Nephron (organoid): ENCODE data around the gene SDHC.
"Not testable (repeated sequence)": the region's sequence is repeated elsewhere in the genome, so short reads cannot be mapped to it uniquely, and the experiment has no call there.

Source experiments
- H3K27ac Mint-ChIP-seq, 3 experiments: 2 replicates each; pipeline ENCODE4 v1.8.0; 2020; ENCODE audit warnings: mixed read lengths in 3 of 3, mild to moderate bottlenecking in 2 of 3, moderate library complexity in 1 of 3
- H3K27me3 Mint-ChIP-seq: 2 replicates; pipeline ENCODE4 v1.8.0; 2021; ENCODE audit warnings: low read depth, mild to moderate bottlenecking, moderate library complexity, mixed read lengths
- H3K36me3 Mint-ChIP-seq: 2 replicates; pipeline ENCODE4 v1.8.0; 2020; ENCODE audit warnings: low read depth, mixed read lengths
- H3K4me1 Mint-ChIP-seq: 2 replicates; pipeline ENCODE4 v1.8.0; 2020; ENCODE audit warnings: mixed read lengths
- H3K4me3 Mint-ChIP-seq, 3 experiments: 2 replicates each; pipeline ENCODE4 v1.8.0; 2020; ENCODE audit warnings: mild to moderate bottlenecking in 3 of 3, mixed read lengths in 3 of 3, moderate library complexity in 2 of 3
- H3K9me3 Mint-ChIP-seq: 2 replicates; pipeline ENCODE4 v1.8.0; 2020; ENCODE audit warnings: mixed read lengths
- CTCF ChIP-seq, 3 experiments: fragments of 200-600 bp; sonication (generic); IDR thresholded peaks; one replicate each; pipeline ENCODE4 v1.5.0; 2021; ENCODE audit warnings: antibody characterized with exemption in 3 of 3; ENCODE audit not compliant: unreplicated experiment in 3 of 3

The SDHC gene

DNA sequence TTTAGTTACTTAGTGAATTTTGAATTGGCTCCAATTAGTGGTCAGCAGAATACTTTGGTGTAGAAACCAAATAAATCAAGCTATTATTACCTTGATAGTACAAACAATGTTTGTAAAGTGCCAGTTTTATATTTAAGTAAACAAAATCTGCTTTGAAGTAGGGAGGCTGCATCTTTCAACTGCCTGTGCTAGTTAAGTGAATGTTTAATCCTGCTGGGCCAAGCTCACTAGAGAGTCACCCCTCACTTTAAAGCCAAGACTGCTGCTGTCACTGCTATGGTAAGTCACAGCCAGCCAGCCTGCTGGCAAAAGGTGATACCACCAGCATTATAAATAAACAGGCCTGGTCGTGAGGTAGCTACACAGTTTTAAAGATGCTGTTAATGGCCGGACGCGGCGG, 63.8 kb downstream of the SDHC start:
- no peaks in the 10 kb centered on the region for H3K4me1 Mint-ChIP-seq
- H3K9me3 Mint-ChIP-seq, result no peaks in the 10 kb centered on the region
- H3K27me3 Mint-ChIP-seq, result peaks cover 4% of the 10 kb centered on the region
- H3K27ac Mint-ChIP-seq, result no peak overlapping the region
- no peak for TF ChIP-seq CTCF (IDR thresholded peaks at IDR 0.05; ENCODE audit: unreplicated experiment in 3 of 3)
- no peak overlapping the region for H3K4me3 Mint-ChIP-seq
- H3K36me3 Mint-ChIP-seq, result no peaks in the 10 kb centered on the region

DNA sequence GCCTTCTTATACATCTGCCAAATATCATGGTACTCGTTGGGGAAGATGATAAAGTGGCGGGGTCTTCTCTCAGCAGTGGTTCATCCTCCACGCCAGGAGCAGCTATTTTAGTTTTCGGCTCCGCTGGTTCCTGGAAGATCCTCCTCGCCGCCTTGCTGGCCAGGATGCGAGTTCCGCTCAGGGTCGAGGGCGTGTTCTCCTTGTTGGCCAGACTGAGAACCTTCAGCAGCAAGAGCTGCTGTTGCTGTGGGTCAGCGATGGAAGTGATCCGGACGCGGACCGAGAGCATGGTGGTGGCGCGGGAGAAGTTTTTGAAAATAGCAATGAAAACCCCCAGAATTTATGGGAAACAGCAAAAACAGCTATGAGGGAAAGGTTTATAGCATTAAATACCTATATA, 64.9 kb downstream of the SDHC start:
- Mint-ChIP-seq H3K27ac (peak overlapping the region; percentile 40 to 52 (median 49)), H3K27me3 (peaks cover 4% of the 10 kb centered on the region), H3K36me3 (no peaks in the 10 kb centered on the region), H3K4me1 (no peaks in the 10 kb centered on the region), H3K4me3 (peak overlapping the region; percentile 83 to 85 (median 84)), H3K9me3 (no peaks in the 10 kb centered on the region)
- TF ChIP-seq CTCF (IDR thresholded peaks at IDR 0.05; ENCODE audit: unreplicated experiment in 3 of 3), result no peak

DNA sequence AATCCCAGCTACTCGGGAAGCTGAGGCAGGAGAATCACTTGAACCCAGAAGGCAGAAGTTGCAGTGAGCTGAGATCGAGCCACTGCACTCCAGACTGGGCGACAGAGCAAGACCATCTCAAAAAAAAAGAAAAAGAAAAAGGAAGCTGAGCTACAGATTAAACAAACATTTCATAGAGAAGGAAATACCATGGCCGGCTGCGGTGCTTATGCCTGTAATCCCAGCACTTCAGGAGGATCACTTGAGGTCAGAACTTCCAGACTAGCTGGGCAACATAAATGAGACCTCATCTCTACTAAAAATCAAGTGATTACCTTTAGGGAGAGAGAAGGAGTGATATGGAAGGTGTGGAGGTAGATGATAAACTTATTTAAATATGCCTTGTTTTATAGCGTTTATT, 67.5 kb downstream of the SDHC start:
- H3K36me3 Mint-ChIP-seq, result no peaks in the 10 kb centered on the region

DNA sequence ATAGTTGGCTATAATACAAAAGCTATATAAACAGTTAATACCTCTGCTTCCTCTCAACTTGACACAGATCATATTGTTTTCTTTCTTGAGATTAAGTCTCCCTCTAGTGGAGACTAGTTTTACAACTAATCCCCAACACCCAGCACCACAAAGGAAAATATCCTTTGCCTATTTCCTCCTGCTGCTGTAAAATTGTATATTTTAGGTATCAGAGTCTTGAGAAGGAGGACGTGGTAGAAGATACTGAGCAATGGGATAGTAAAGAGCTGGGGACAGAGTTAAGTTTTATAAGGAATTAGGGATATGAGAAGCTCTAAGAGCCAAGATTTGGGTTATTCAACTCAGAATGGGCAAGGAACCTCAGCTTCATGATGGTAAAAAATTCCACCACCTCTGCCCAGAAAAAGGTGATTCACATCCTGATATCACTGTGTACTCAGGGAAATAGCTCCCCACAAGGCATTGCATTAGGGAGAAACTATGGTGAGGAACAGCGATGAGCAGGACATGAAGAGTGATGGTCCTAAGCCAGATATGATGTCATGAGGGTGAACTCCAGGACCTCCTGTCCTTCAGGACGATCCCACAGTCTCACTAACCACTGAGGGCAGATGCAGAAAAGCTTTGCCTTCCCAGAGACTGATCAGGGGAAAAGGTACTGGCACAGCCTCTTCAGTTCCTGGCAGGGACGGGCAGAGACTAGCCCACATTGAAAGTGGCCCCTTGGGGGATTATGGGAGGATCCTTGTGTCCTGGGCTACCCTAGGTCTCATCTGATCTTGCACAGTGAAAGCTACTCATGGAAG, 68.2 kb downstream of the SDHC start:
- Mint-ChIP-seq H3K36me3 (no peaks in the 10 kb centered on the region), H3K9me3 (no peaks in the 10 kb centered on the region)

More for the DNA sequence above, 67.5 kb downstream of the SDHC start:
- no peak for TF ChIP-seq CTCF (IDR thresholded peaks at IDR 0.05; ENCODE audit: unreplicated experiment in 3 of 3)
- H3K27me3 Mint-ChIP-seq, result peaks cover 4% of the 10 kb centered on the region
- H3K4me3 Mint-ChIP-seq, result no peak overlapping the region
- H3K27ac Mint-ChIP-seq, result no peak overlapping the region
- H3K4me1 Mint-ChIP-seq, result no peaks in the 10 kb centered on the region
- no peaks in the 10 kb centered on the region for H3K9me3 Mint-ChIP-seq

DNA sequence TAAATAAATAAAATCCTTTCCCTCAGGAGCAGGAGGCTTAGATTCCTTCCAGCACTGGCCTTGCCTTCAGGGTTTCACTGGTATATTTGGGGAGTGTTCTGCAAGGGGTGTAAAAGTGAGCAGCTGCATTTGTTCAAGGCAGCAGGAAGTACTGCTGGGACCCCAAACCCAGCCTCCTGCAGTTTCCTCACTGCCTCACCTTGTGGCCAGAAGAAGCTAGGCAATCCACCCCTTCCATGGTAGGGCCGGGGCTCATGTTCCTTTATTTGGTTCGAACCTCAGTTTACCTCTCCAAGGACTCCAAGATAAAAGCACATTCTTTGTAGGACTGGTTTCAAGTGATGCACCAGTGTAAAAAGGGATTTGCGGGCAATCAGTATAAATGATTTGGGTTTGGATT, 74.5 kb downstream of the SDHC start:
- no peaks in the 10 kb centered on the region for H3K9me3 Mint-ChIP-seq
- TF ChIP-seq CTCF (IDR thresholded peaks at IDR 0.05; ENCODE audit: unreplicated experiment in 3 of 3), result no peak
- peaks cover 6% of the 10 kb centered on the region for H3K4me1 Mint-ChIP-seq
- H3K27ac Mint-ChIP-seq, result peak overlapping the region in 1 of 3 experiments; percentile 99
- peaks cover 3% of the 10 kb centered on the region for H3K27me3 Mint-ChIP-seq
- peaks cover 7% of the 10 kb centered on the region for H3K36me3 Mint-ChIP-seq
- H3K4me3 Mint-ChIP-seq, result peak overlapping the region; percentile 88 to 97 (median 93)

More for the DNA sequence above, 68.2 kb downstream of the SDHC start:
- peak overlapping the region in 1 of 3 experiments; percentile 27 for H3K27ac Mint-ChIP-seq
- H3K4me1 Mint-ChIP-seq, result no peaks in the 10 kb centered on the region
- no peaks in the 10 kb centered on the region for H3K27me3 Mint-ChIP-seq
- no peak overlapping the region for H3K4me3 Mint-ChIP-seq
- peak; percentile 61 to 75 (median 64) for TF ChIP-seq CTCF (IDR thresholded peaks at IDR 0.05; ENCODE audit: unreplicated experiment in 3 of 3)

- not testable (repeated sequence) for H3K27me3 Mint-ChIP-seq, H3K4me1 Mint-ChIP-seq, H3K9me3 Mint-ChIP-seq, H3K36me3 Mint-ChIP-seq
- Mint-ChIP-seq H3K27ac (peak overlapping the region; percentile 95 to 99 (median 97)), H3K4me3 (peak overlapping the region; percentile 88 to 97 (median 93))
Measured at GRCh38 chr1:161389158-161389557, 75.0 kb downstream of the SDHC start.
